Measurements from ENCODE around the gene SUN5.
"Not testable (repeated sequence)": the region's sequence is repeated elsewhere in the genome, so short reads cannot be mapped to it uniquely, and the experiment has no call there.

The SUN5 gene

GRCh38 chr20:32977281-32978008, 26.8 kb downstream of the SUN5 start:
- no peak for DNase-seq (ENCODE audit: low read depth)

GRCh38 chr20:32976746-32977145, 27.5 kb downstream of the SUN5 start:
- DNase-seq (ENCODE audit: low read depth), result no peak

- DNase-seq (ENCODE audit: low read depth), result no peak
Measured at GRCh38 chr20:32975698-32976674, 28.2 kb downstream of the SUN5 start.

- not testable (repeated sequence) for DNase-seq (ENCODE audit: low read depth)
Measured at GRCh38 chr20:32975121-32975520, 29.1 kb downstream of the SUN5 start.

- not testable (repeated sequence) for DNase-seq (ENCODE audit: low read depth)
Measured at GRCh38 chr20:32974204-32975064, 29.8 kb downstream of the SUN5 start.

GRCh38 chr20:32973077-32973717, 31.0 kb downstream of the SUN5 start:
- no peak for DNase-seq (ENCODE audit: low read depth)

GRCh38 chr20:32972181-32973076, 31.8 kb downstream of the SUN5 start:
- peak; percentile 75 for DNase-seq (ENCODE audit: low read depth)

- DNase-seq (ENCODE audit: low read depth), result no peak
Measured at GRCh38 chr20:32971703-32972161, 32.5 kb downstream of the SUN5 start.

GRCh38 chr20:32970973-32971300, 33.3 kb downstream of the SUN5 start:
- no peak for DNase-seq (ENCODE audit: low read depth)

GRCh38 chr20:32970115-32970972, 33.9 kb downstream of the SUN5 start:
- DNase-seq (ENCODE audit: low read depth), result no peak

- DNase-seq (ENCODE audit: low read depth), result no peak
Measured at GRCh38 chr20:32969356-32970114, 34.7 kb downstream of the SUN5 start.

GRCh38 chr20:32968478-32969241, 35.6 kb downstream of the SUN5 start:
- no peak for DNase-seq (ENCODE audit: low read depth)

GRCh38 chr20:32967961-32968457, 36.2 kb downstream of the SUN5 start:
- peak; percentile 50 for DNase-seq (ENCODE audit: low read depth)

GRCh38 chr20:32966881-32967781, 37.1 kb downstream of the SUN5 start:
- peak; percentile 38 for DNase-seq (ENCODE audit: low read depth)

- no peak for DNase-seq (ENCODE audit: low read depth)
Measured at GRCh38 chr20:32966382-32966781, 37.9 kb downstream of the SUN5 start.

- no peak for DNase-seq (ENCODE audit: low read depth)
Measured at GRCh38 chr20:32965581-32966373, 38.5 kb downstream of the SUN5 start.
